ENCODE results near the gene PDK2.
A peak's percentile ranks its signal among the peaks of the same experiment; 100 is the strongest.

PDK2 gene

GRCh38 chr17:50052241-50052796 lies 42.8 kb upstream of the PDK2 start:
- TF ChIP-seq, protein P1, sequence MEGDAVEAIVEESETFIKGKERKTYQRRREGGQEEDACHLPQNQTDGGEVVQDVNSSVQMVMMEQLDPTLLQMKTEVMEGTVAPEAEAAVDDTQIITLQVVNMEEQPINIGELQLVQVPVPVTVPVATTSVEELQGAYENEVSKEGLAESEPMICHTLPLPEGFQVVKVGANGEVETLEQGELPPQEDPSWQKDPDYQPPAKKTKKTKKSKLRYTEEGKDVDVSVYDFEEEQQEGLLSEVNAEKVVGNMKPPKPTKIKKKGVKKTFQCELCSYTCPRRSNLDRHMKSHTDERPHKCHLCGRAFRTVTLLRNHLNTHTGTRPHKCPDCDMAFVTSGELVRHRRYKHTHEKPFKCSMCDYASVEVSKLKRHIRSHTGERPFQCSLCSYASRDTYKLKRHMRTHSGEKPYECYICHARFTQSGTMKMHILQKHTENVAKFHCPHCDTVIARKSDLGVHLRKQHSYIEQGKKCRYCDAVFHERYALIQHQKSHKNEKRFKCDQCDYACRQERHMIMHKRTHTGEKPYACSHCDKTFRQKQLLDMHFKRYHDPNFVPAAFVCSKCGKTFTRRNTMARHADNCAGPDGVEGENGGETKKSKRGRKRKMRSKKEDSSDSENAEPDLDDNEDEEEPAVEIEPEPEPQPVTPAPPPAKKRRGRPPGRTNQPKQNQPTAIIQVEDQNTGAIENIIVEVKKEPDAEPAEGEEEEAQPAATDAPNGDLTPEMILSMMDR (IDR thresholded peaks at IDR 0.05; ENCODE audit: insufficient read depth, low read length, missing control alignments) = no peak
- CTCF ChIA-PET = interaction anchor here (1.0 to 17.8 kb wide), 6 partner anchors 10 to 41 kb away, joined by 3 to 179 read pairs (median 9); partner anchors contain the start of gene PDK2
- no peak overlapping the region for H3K4me3 ChIP-seq (ENCODE audit: low read depth, low read length)
- POLR2A ChIA-PET = interaction anchor here (1.8 kb wide), 1 partner anchor 24 kb away, joined by 10 read pairs; no protein-coding TSS in a partner anchor
- no peak for DNase-seq (ENCODE audit: low read depth, low spot score)

DNA sequence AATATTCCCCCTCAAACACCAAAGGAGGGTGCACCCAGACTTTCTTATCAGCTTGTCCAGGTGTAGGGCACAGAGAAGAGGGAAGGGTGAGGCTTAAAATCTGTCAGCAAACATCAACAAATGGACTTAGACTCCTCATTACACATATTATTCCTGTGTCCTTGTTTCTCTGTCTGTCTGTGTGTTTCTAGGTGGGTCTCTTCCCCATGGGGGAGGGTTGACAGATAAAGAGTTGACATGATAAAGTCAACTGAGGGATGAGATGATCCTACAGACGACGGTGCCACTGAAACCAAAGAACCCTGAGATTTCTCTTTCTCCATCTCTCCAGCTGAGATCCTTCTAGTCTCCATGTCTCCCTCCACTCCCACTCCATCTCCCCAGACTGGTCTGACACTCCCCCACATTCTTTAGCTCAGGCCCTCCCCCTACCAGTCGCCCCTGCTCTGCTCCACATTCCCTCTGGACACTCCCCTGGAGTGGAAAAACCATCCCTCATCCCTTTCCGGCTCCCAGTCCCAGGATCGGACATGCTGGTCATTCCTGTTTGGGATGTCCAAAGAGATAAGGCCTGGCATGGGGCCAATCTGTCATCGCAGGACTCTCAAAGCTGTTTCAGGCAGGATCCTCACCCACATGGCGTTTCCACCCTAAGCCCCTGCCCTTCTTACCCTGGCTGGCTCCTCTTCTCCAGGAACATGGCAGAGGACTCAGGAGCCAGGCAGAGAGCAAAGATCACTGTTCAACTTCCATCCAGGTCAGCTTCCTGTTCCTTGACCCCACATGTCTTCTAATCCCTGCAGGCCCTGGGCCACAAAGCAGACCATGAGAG lies 42.1 kb upstream of the PDK2 start:
- H3K4me3 ChIP-seq (ENCODE audit: low read depth, low read length) = no peak overlapping the region
- CTCF ChIA-PET = interaction anchor here (1.0 to 17.8 kb wide), 8 partner anchors 12 to 56 kb away, joined by 3 to 179 read pairs (median 8); partner anchors contain the start of gene PDK2
- POLR2A ChIA-PET = interaction anchor here (0.6 to 1.8 kb wide), 4 partner anchors 9 to 27 kb away, joined by 3 to 10 read pairs (median 5); no protein-coding TSS in a partner anchor
- TF ChIP-seq, protein P1 (IDR thresholded peaks at IDR 0.05; ENCODE audit: insufficient read depth, low read length, missing control alignments) = no peak
- DNase-seq (ENCODE audit: low read depth, low spot score) = no peak

DNA sequence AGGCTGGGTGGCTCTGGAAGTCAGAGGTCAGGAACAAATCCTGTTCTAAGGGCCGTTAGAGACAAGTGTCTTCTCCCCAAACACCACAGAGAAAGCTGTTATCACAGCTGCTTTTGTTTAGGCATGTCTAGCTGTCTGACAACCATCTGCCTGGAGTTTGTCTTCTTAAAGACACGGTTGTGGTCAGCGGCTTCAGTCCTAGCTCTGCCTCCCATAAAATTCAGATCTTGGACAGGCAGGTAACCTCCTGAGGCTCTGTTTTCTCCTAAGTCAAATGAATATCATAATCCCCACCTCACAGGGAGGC lies 41.5 kb upstream of the PDK2 start:
- DNase-seq (ENCODE audit: low read depth, low spot score) = no peak
- CTCF ChIA-PET = interaction anchor here (1.2 to 17.8 kb wide), 6 partner anchors 11 to 57 kb away, joined by 4 to 179 read pairs (median 8); no protein-coding TSS in a partner anchor
- TF ChIP-seq, protein P1 (IDR thresholded peaks at IDR 0.05; ENCODE audit: insufficient read depth, low read length, missing control alignments) = no peak

DNA sequence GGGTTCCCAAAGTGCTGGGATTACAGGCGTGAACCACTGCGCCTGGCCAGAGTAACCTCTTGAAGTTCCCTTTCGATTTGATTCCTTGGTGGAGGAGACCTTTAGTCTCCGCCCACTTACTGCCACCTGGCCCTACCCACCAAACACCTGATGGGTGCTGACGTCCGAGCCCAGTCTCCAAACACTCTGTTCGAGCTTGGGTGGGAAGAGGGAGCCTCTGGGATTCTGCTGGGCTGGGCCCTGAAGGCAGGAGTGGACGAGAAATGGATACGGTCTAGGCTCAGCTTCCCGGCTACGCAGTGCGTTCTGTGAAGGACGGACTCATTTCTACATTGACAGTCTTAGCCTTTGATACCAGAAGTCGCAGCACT lies 40.1 kb upstream of the PDK2 start:
- ChIA-PET CTCF (interaction anchor here (0.9 to 17.8 kb wide), 6 partner anchors 10 to 26 kb away, joined by 3 to 179 read pairs (median 7); no protein-coding TSS in a partner anchor), POLR2A (interaction anchor here (1.1 kb wide), 1 partner anchor 17 kb away, joined by 3 read pairs; no protein-coding TSS in a partner anchor)
- TF ChIP-seq, protein P1 (IDR thresholded peaks at IDR 0.05; ENCODE audit: insufficient read depth, low read length, missing control alignments) = no peak
- peak overlapping the region; percentile 78 for H3K4me3 ChIP-seq (ENCODE audit: low read depth, low read length)
- DNase-seq (ENCODE audit: low read depth, low spot score) = no peak

More for the DNA sequence above, 41.5 kb upstream of the PDK2 start:
- H3K4me3 ChIP-seq (ENCODE audit: low read depth, low read length) = no peak overlapping the region
- POLR2A ChIA-PET = interaction anchor here (0.6 to 1.8 kb wide), 5 partner anchors 9 to 27 kb away, joined by 3 to 10 read pairs (median 5); no protein-coding TSS in a partner anchor

DNA sequence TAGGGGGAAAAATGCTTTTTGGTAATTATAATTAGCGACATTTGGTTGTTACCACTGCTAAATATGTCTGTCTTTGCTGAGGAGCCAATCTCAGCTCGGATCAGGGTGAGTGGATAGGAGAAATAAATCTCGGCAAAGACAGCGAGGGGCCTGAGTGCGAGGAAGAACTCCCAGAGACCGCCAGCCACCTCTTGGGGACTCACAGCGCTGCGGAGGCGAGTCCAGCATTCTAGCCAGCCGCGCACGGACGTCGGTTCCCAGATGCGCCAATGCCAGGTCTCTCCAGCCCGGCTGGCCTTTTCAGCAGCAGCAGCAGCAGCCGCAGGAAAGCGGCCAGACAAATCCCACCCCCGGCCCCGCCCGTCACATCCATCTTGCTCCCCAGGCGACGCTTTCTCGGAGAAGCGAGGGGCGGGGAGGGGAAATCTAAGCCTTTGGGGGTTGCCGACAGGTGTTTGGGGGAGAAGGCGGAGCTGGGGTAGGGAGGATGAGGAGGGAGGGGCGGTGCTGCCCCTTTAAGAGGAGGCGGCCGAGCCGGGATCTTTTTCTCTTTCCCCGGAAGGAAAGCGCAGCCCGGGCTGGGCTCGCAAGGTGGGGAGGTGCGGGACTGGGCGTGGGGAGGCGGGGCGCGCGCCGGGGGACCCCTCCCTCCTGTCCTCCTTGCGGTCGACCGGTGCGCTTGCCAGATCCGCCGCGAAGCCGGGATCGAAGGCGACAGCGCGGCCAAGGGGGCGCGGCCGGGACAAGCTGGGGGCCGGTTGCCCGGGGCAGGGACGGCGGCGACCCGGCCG lies 39.5 kb upstream of the PDK2 start, which contains the start of gene ITGA3:
Gene ITGA3 (plus strand): TSS at position 685 of the 791 bp plus-strand sequence. CDS start 330 bp downstream, outside the sequence.
- TF ChIP-seq, protein P1 (IDR thresholded peaks at IDR 0.05; ENCODE audit: insufficient read depth, low read length, missing control alignments) = no peak
- H3K4me3 ChIP-seq (ENCODE audit: low read depth, low read length) = peak within 1 kb of the TSS; percentile 78
- ChIA-PET POLR2A (interaction anchor here (0.7 to 3.4 kb wide), 6 partner anchors 9 to 146 kb away, joined by 3 to 20 read pairs (median 4); partner anchors contain the start of gene COL1A1), CTCF (interaction anchor here (0.9 to 17.8 kb wide), 10 partner anchors 9 to 39 kb away, joined by 3 to 179 read pairs (median 8); partner anchors contain the start of gene PDK2)
- no peak for DNase-seq (ENCODE audit: low read depth, low spot score)

All from AG04449 (cell line).